CD4-positive, alpha-beta T cell treated with Interleukin-17A for 4 hours (primary cell): ENCODE measurements around the gene SPO11.
A peak's percentile ranks its signal among the peaks of the same experiment; 100 is the strongest.

ENCODE experiments used
- DNase-seq: peaks from one replicate; pipeline ENCODE4 v3.0.0-alpha.2; 2020; ENCODE audit warnings: mixed read lengths

Gene SPO11

GRCh38 chr20:57378646-57379262 lies 49.2 kb downstream of the SPO11 start:
- DNase-seq = no peak

- no peak for DNase-seq
Measured at GRCh38 chr20:57379263-57379647, 49.7 kb downstream of the SPO11 start.

GRCh38 chr20:57380081-57380750 lies 50.6 kb downstream of the SPO11 start:
- DNase-seq = no peak

- peak; percentile 88 for DNase-seq
Measured at GRCh38 chr20:57381596-57382503, 52.2 kb downstream of the SPO11 start.

GRCh38 chr20:57382516-57382915 lies 52.9 kb downstream of the SPO11 start:
- DNase-seq = no peak

GRCh38 chr20:57383447-57384347 lies 54.1 kb downstream of the SPO11 start:
- no peak for DNase-seq

- no peak for DNase-seq
Measured at GRCh38 chr20:57384486-57384885, 54.9 kb downstream of the SPO11 start.

- DNase-seq = no peak
Measured at GRCh38 chr20:57384953-57385761, 55.6 kb downstream of the SPO11 start.

GRCh38 chr20:57385940-57386339 lies 56.3 kb downstream of the SPO11 start:
- no peak for DNase-seq

- no peak for DNase-seq
Measured at GRCh38 chr20:57386762-57387161, 57.2 kb downstream of the SPO11 start.

- DNase-seq = no peak
Measured at GRCh38 chr20:57387463-57387862, 57.9 kb downstream of the SPO11 start.

GRCh38 chr20:57387945-57388371 lies 58.4 kb downstream of the SPO11 start:
- no peak for DNase-seq

- peak; percentile 77 for DNase-seq
Measured at GRCh38 chr20:57388953-57389694, 59.5 kb downstream of the SPO11 start.

- peak; percentile 59 for DNase-seq
Measured at GRCh38 chr20:57389695-57390603, 60.3 kb downstream of the SPO11 start.

GRCh38 chr20:57390604-57391438 lies 61.2 kb downstream of the SPO11 start, which contains the start of gene RBM38:
Gene RBM38, plus strand, starts transcription at chr20:57391396. Its CDS starts 186 bp downstream, at chr20:57391582.
- peak; percentile 88 for DNase-seq

- peak; percentile 43 for DNase-seq
Measured at GRCh38 chr20:57391439-57392301, 62.1 kb downstream of the SPO11 start.

- DNase-seq = peak; percentile 86
Measured at GRCh38 chr20:57392512-57393271, 63.1 kb downstream of the SPO11 start.
